ENCODE data around the gene TUBA3C. TPM values are rescaled to one million over a fixed set of nuclear protein-coding genes. Genes with fewer than 3 reads are reported as not detected.

TUBA3C gene
- total and polyA plus RNA-seq, 2 donors (not counting 1 experiment from before 2014, with no cell fraction given): not detected

- Histone ChIP-seq H3K27me3 (ENCODE audit: control insufficient read depth, insufficient read depth, low read length) (no peaks in the 10 kb centered on the region), H4K20me1 (ENCODE audit: control insufficient read depth, extremely low read depth, insufficient read depth, low read length) (no peaks in the 10 kb centered on the region), H3K27ac (ENCODE audit: insufficient read depth, low read length) (no peak overlapping the region), H3K9ac (ENCODE audit: insufficient read depth, low read length) (no peak overlapping the region), H3K4me1 (ENCODE audit: control insufficient read depth, extremely low read depth, insufficient read depth, low read length) (no peaks in the 10 kb centered on the region), H2AFZ (ENCODE audit: low read length) (no peak overlapping the region), H3K36me3 (ENCODE audit: control insufficient read depth, insufficient read depth, low read length) (no peaks in the 10 kb centered on the region), H3K9me3 (ENCODE audit: control insufficient read depth, insufficient read depth, low read depth, low read length) (no peaks in the 10 kb centered on the region), H3K79me2 (ENCODE audit: control insufficient read depth, insufficient read depth, low read length) (no peaks in the 10 kb centered on the region), H3K4me2 (ENCODE audit: extremely low read depth, insufficient read depth, low read length) (no peak overlapping the region), H3K4me3 (replicated peaks in 1 of 4; ENCODE audit: control extremely low read depth in 1 of 4, insufficient read depth in 1 of 4, low read depth in 3 of 4, low read length in 4 of 4) (no peak overlapping the region)
- TF ChIP-seq EZH2 (IDR thresholded peaks at IDR 0.05; ENCODE audit: low read length, missing control alignments) (no peak), CTCF (conservative IDR thresholded peaks at IDR 0.05 in 1 of 2, IDR thresholded peaks at IDR 0.05 in 1 of 2; ENCODE audit: low read depth in 1 of 2, low read length in 2 of 2) (no peak)
- DNase-seq (ENCODE audit: low read depth in 2 of 2): no peak
These were observed 7.9 kb downstream of the TUBA3C start for GRCh38 chr13:19173752-19174151.

GRCh38 chr13:19172647-19173030, 9.0 kb downstream of the TUBA3C start:
- H3K27me3 ChIP-seq (ENCODE audit: control insufficient read depth, insufficient read depth, low read length): no peaks in the 10 kb centered on the region
- no peaks in the 10 kb centered on the region for H3K79me2 ChIP-seq (ENCODE audit: control insufficient read depth, insufficient read depth, low read length)
- no peak overlapping the region for H3K9ac ChIP-seq (ENCODE audit: insufficient read depth, low read length)
- H3K4me3 ChIP-seq (replicated peaks in 1 of 4; ENCODE audit: control extremely low read depth in 1 of 4, insufficient read depth in 1 of 4, low read depth in 3 of 4, low read length in 4 of 4): no peak overlapping the region
- no peak overlapping the region for H3K4me2 ChIP-seq (ENCODE audit: extremely low read depth, insufficient read depth, low read length)
- no peaks in the 10 kb centered on the region for H3K9me3 ChIP-seq (ENCODE audit: control insufficient read depth, insufficient read depth, low read depth, low read length)
- H3K4me1 ChIP-seq (ENCODE audit: control insufficient read depth, extremely low read depth, insufficient read depth, low read length): no peaks in the 10 kb centered on the region
- H4K20me1 ChIP-seq (ENCODE audit: control insufficient read depth, extremely low read depth, insufficient read depth, low read length): no peaks in the 10 kb centered on the region
- DNase-seq (ENCODE audit: low read depth in 2 of 2): no peak
- no peak overlapping the region for H3K27ac ChIP-seq (ENCODE audit: insufficient read depth, low read length)
- H2AFZ ChIP-seq (ENCODE audit: low read length): no peak overlapping the region
- TF ChIP-seq EZH2 (IDR thresholded peaks at IDR 0.05; ENCODE audit: low read length, missing control alignments): no peak
- TF ChIP-seq CTCF (conservative IDR thresholded peaks at IDR 0.05 in 1 of 2, IDR thresholded peaks at IDR 0.05 in 1 of 2; ENCODE audit: low read depth in 1 of 2, low read length in 2 of 2): no peak
- no peaks in the 10 kb centered on the region for H3K36me3 ChIP-seq (ENCODE audit: control insufficient read depth, insufficient read depth, low read length)

- no peak overlapping the region for H3K4me3 ChIP-seq (replicated peaks in 1 of 4; ENCODE audit: control extremely low read depth in 1 of 4, insufficient read depth in 1 of 4, low read depth in 3 of 4, low read length in 4 of 4)
- H3K27me3 ChIP-seq (ENCODE audit: control insufficient read depth, insufficient read depth, low read length): no peaks in the 10 kb centered on the region
- H3K4me1 ChIP-seq (ENCODE audit: control insufficient read depth, extremely low read depth, insufficient read depth, low read length): no peaks in the 10 kb centered on the region
- H3K4me2 ChIP-seq (ENCODE audit: extremely low read depth, insufficient read depth, low read length): no peak overlapping the region
- no peak for DNase-seq (ENCODE audit: low read depth in 2 of 2)
- H2AFZ ChIP-seq (ENCODE audit: low read length): no peak overlapping the region
- H3K9ac ChIP-seq (ENCODE audit: insufficient read depth, low read length): no peak overlapping the region
- H4K20me1 ChIP-seq (ENCODE audit: control insufficient read depth, extremely low read depth, insufficient read depth, low read length): no peaks in the 10 kb centered on the region
- no peaks in the 10 kb centered on the region for H3K79me2 ChIP-seq (ENCODE audit: control insufficient read depth, insufficient read depth, low read length)
- no peak for TF ChIP-seq EZH2 (IDR thresholded peaks at IDR 0.05; ENCODE audit: low read length, missing control alignments)
- TF ChIP-seq CTCF (conservative IDR thresholded peaks at IDR 0.05 in 1 of 2, IDR thresholded peaks at IDR 0.05 in 1 of 2; ENCODE audit: low read depth in 1 of 2, low read length in 2 of 2): no peak
- H3K36me3 ChIP-seq (ENCODE audit: control insufficient read depth, insufficient read depth, low read length): no peaks in the 10 kb centered on the region
- no peak overlapping the region for H3K27ac ChIP-seq (ENCODE audit: insufficient read depth, low read length)
- no peaks in the 10 kb centered on the region for H3K9me3 ChIP-seq (ENCODE audit: control insufficient read depth, insufficient read depth, low read depth, low read length)
These were observed 9.5 kb downstream of the TUBA3C start for GRCh38 chr13:19172007-19172646.
